Neuronal stem cell (in vitro differentiated cells): ENCODE measurements around the gene UQCC5.

ENCODE experiments used
- DNase-seq: peaks from one replicate; pipeline ENCODE4 v3.0.0-alpha.2; 2013; ENCODE audit warnings: low spot score
- H2AFZ ChIP-seq: one replicate; pipeline ENCODE4 v1.6.1; 2013; ENCODE audit warnings: mild to moderate bottlenecking, low read length, inconsistent platforms
- H2AK5ac ChIP-seq: 2 replicates; pipeline ENCODE4 v1.6.1; 2013; ENCODE audit warnings: low read depth, mild to moderate bottlenecking, inconsistent platforms, low read length, moderate library complexity, mixed read lengths
- H2BK120ac ChIP-seq: 2 replicates; pipeline ENCODE4 v1.6.1; 2013; ENCODE audit warnings: low read depth, mild to moderate bottlenecking, inconsistent platforms, low read length, moderate library complexity, mixed read lengths
- H2BK12ac ChIP-seq: one replicate; pipeline ENCODE4 v1.6.1; 2013; ENCODE audit warnings: low read length, inconsistent platforms
- H2BK15ac ChIP-seq: 2 replicates; pipeline ENCODE4 v1.6.1; 2013; ENCODE audit warnings: mild to moderate bottlenecking, low read length, inconsistent platforms, mixed read lengths
- H2BK5ac ChIP-seq: one replicate; pipeline ENCODE4 v1.6.1; 2013; ENCODE audit warnings: inconsistent platforms, mild to moderate bottlenecking, low read length, moderate library complexity
- H3K14ac ChIP-seq: one replicate; pipeline ENCODE4 v1.6.1; 2013; ENCODE audit warnings: low read length, inconsistent platforms
- H3K18ac ChIP-seq: 2 replicates; pipeline ENCODE4 v1.6.1; 2013; ENCODE audit warnings: low read length, inconsistent platforms
- H3K23ac ChIP-seq: 2 replicates; pipeline ENCODE4 v1.6.1; 2013; ENCODE audit warnings: low read depth, mild to moderate bottlenecking, mixed read lengths, low read length, inconsistent platforms; ENCODE audit not compliant: poor library complexity
- H3K27ac ChIP-seq: replicated peaks from 3 replicates; pipeline ENCODE4 v1.5.1; 2013; ENCODE audit warnings: low read length, inconsistent platforms
- H3K27me3 ChIP-seq, 3 experiments: 2 replicates each; pipeline ENCODE4 v1.6.1; 2013; ENCODE audit warnings: low read length in 3 of 3, mild to moderate bottlenecking in 2 of 3, inconsistent platforms in 1 of 3, low read depth in 1 of 3, mixed read lengths in 1 of 3, moderate library complexity in 1 of 3; ENCODE audit not compliant: control insufficient read depth in 3 of 3, insufficient read depth in 3 of 3
- H3K36me3 ChIP-seq, 2 donors: replicated peaks in 1 of 2; 2 replicates each; pipeline ENCODE4 v1.6.1; 2013; ENCODE audit warnings: low read length in 2 of 2; ENCODE audit not compliant: control insufficient read depth in 2 of 2, insufficient read depth in 2 of 2
- H3K4ac ChIP-seq: 2 replicates; pipeline ENCODE4 v1.6.1; 2013; ENCODE audit warnings: inconsistent platforms, mild to moderate bottlenecking, low read length, moderate library complexity
- H3K4me1 ChIP-seq, 2 donors: 1 replicate in 1 of 2; 2 replicates in 1 of 2; pipeline ENCODE4 v1.6.1; 2013; ENCODE audit warnings: low read length in 2 of 2, low read depth in 1 of 2; ENCODE audit not compliant: control insufficient read depth in 2 of 2, insufficient read depth in 1 of 2
- H3K4me2 ChIP-seq: one replicate; pipeline ENCODE4 v1.6.1; 2013; ENCODE audit warnings: mild to moderate bottlenecking, low read length, inconsistent platforms; ENCODE audit not compliant: insufficient read depth, poor library complexity, severe bottlenecking
- H3K4me3 ChIP-seq, 2 donors: 2 replicates each; pipeline ENCODE4 v1.5.1; 2013; ENCODE audit warnings: low read length in 2 of 2, mild to moderate bottlenecking in 2 of 2, inconsistent platforms in 1 of 2, moderate library complexity in 1 of 2
- H3K79me1 ChIP-seq: one replicate; pipeline ENCODE4 v1.6.1; 2013; ENCODE audit warnings: low read depth, mild to moderate bottlenecking, inconsistent platforms, low read length, moderate library complexity
- H3K9ac ChIP-seq: one replicate; pipeline ENCODE4 v1.6.1; 2013; ENCODE audit warnings: mild to moderate bottlenecking, low read depth, low read length, inconsistent platforms; ENCODE audit not compliant: poor library complexity
- H3K9me3 ChIP-seq, 2 donors: replicated peaks in 1 of 2; 2 replicates each; pipeline versions ENCODE3 to v1.6.1; 2013; ENCODE audit warnings: low read length in 2 of 2, mild to moderate bottlenecking in 2 of 2, inconsistent platforms in 1 of 2, low read depth in 1 of 2, mixed read lengths in 1 of 2, moderate library complexity in 1 of 2; ENCODE audit not compliant: control insufficient read depth in 2 of 2, insufficient read depth in 1 of 2
- H4K8ac ChIP-seq: one replicate; pipeline ENCODE4 v1.6.1; 2013; ENCODE audit warnings: low read depth, mild to moderate bottlenecking, inconsistent platforms, low read length, moderate library complexity
- H4K91ac ChIP-seq: one replicate; pipeline ENCODE4 v1.6.1; 2013; ENCODE audit warnings: low read length, low read depth, mild to moderate bottlenecking, inconsistent platforms; ENCODE audit not compliant: poor library complexity
- WGBS, 2 donors: extraction: QIAGEN DNeasy Blood & Tissue Kit; methylation state at CpG; one replicate each; pipeline ENCODE4 v1.1.7; 2013; ENCODE audit warnings: missing lambda C conversion rate in 2 of 2, mixed read lengths in 1 of 2; ENCODE audit not compliant: insufficient read length in 2 of 2, insufficient replicate concordance in 1 of 2; ENCODE audit errors: extremely low coverage in 2 of 2; 5-methylcytosine and 5-hydroxymethylcytosine counted together

Gene UQCC5

GRCh38 chr3:52536112-52536368 is 365 bp upstream of the UQCC5 start:
- no peak overlapping the region for H3K4me2 ChIP-seq
- H3K36me3 ChIP-seq = peaks cover 7 to 23% of the 10 kb centered on the region in 2 donors
- no peak overlapping the region for H2BK15ac ChIP-seq
- peaks cover 23 to 30% of the 10 kb centered on the region in 2 donors for H3K4me1 ChIP-seq
- H3K27ac ChIP-seq = no peak overlapping the region
- no peak overlapping the region for H3K14ac ChIP-seq
- H2BK120ac ChIP-seq = no peak overlapping the region
- H3K9ac ChIP-seq = no peak overlapping the region
- H3K23ac ChIP-seq = no peak overlapping the region
- H3K9me3 ChIP-seq = no peaks in the 10 kb centered on the region
- no peak overlapping the region for H4K91ac ChIP-seq
- peaks cover 15% of the 10 kb centered on the region for H3K79me1 ChIP-seq
- H3K18ac ChIP-seq = no peak overlapping the region
- H2BK12ac ChIP-seq = no peak overlapping the region
- no peak overlapping the region for H3K4ac ChIP-seq
- H3K4me3 ChIP-seq = no peak overlapping the region
- H2BK5ac ChIP-seq = no peak overlapping the region
- no peak overlapping the region for H2AK5ac ChIP-seq
- H3K27me3 ChIP-seq = no peaks in the 10 kb centered on the region
- WGBS, 2 donors = no CpG with 5 or more reads among the region's 9 CpGs
- peak overlapping the region; percentile 67 for H2AFZ ChIP-seq
- no peak for DNase-seq
- H4K8ac ChIP-seq = no peak overlapping the region

GRCh38 chr3:52537165-52537620 is 788 bp downstream of the UQCC5 start:
- Histone ChIP-seq H3K14ac (no peak overlapping the region), H3K18ac (no peak overlapping the region), H3K9ac (peak overlapping the region; percentile 85), H2BK120ac (no peak overlapping the region), H2BK12ac (no peak overlapping the region), H3K27me3 (no peaks in the 10 kb centered on the region), H4K91ac (no peak overlapping the region), H3K4ac (no peak overlapping the region), H2AFZ (peak overlapping the region; percentile 88), H3K79me1 (peaks cover 10% of the 10 kb centered on the region), H3K23ac (no peak overlapping the region), H3K4me3 (peak overlapping the region; percentile 88 to 91), H2BK5ac (no peak overlapping the region), H2BK15ac (no peak overlapping the region), H3K36me3 (peaks cover 2 to 34% of the 10 kb centered on the region in 2 donors), H3K4me2 (peak overlapping the region; percentile 69), H3K27ac (no peak overlapping the region), H3K9me3 (no peaks in the 10 kb centered on the region), H2AK5ac (no peak overlapping the region), H4K8ac (no peak overlapping the region), H3K4me1 (peaks cover 18 to 23% of the 10 kb centered on the region in 2 donors)
- WGBS, 2 donors = no CpG with 5 or more reads among the region's 6 CpGs
- no peak for DNase-seq

GRCh38 chr3:52537726-52538421 is 1.5 kb downstream of the UQCC5 start:
- Histone ChIP-seq H3K9ac (peak overlapping the region; percentile 78), H4K8ac (no peak overlapping the region), H2BK120ac (no peak overlapping the region), H3K14ac (no peak overlapping the region), H2AK5ac (no peak overlapping the region), H3K23ac (no peak overlapping the region), H2BK12ac (no peak overlapping the region), H3K79me1 (peaks cover 8% of the 10 kb centered on the region), H2AFZ (no peak overlapping the region), H3K4ac (no peak overlapping the region), H3K18ac (no peak overlapping the region), H3K4me3 (peak overlapping the region in 1 of 2 donors; percentile 88), H3K4me2 (peak overlapping the region; percentile 69), H3K4me1 (peaks cover 15 to 17% of the 10 kb centered on the region in 2 donors), H2BK15ac (no peak overlapping the region), H3K9me3 (no peaks in the 10 kb centered on the region), H3K36me3 (peaks cover 2 to 37% of the 10 kb centered on the region in 2 donors), H3K27ac (no peak overlapping the region), H4K91ac (no peak overlapping the region), H3K27me3 (no peaks in the 10 kb centered on the region), H2BK5ac (no peak overlapping the region)
- no CpG with 5 or more reads among the region's 7 CpGs for WGBS, 2 donors
- DNase-seq = no peak

- Histone ChIP-seq H3K4me2 (no peak overlapping the region), H3K4me1 (peaks cover 15 to 17% of the 10 kb centered on the region in 2 donors), H3K27me3 (no peaks in the 10 kb centered on the region), H2AK5ac (no peak overlapping the region), H2BK120ac (no peak overlapping the region), H4K8ac (no peak overlapping the region), H3K14ac (no peak overlapping the region), H2AFZ (no peak overlapping the region), H3K79me1 (peaks cover 7% of the 10 kb centered on the region), H3K9me3 (no peaks in the 10 kb centered on the region), H4K91ac (no peak overlapping the region), H3K23ac (no peak overlapping the region), H2BK15ac (no peak overlapping the region), H3K27ac (no peak overlapping the region), H3K9ac (no peak overlapping the region), H3K18ac (no peak overlapping the region), H3K4ac (no peak overlapping the region), H3K4me3 (no peak overlapping the region), H2BK12ac (no peak overlapping the region), H3K36me3 (peaks cover 2 to 48% of the 10 kb centered on the region in 2 donors), H2BK5ac (no peak overlapping the region)
- no CpG with 5 or more reads among the region's 5 CpGs for WGBS, 2 donors
- DNase-seq = no peak
Measured at GRCh38 chr3:52539010-52539653, 2.7 kb downstream of the UQCC5 start.
